Small intestine (tissue), 7 donors: ENCODE data around the gene EML5. TPM values are rescaled to one million over a fixed set of nuclear protein-coding genes. Genes with fewer than 3 reads are reported as not detected.

Experiments
- DNase-seq, 2 donors: peaks; one replicate each; pipeline versions ENCODE4 v3.0.0 to v3.0.0-alpha.2; 2013
- FAIRE-seq: peaks from 2 replicates; lab custom pipeline; 2012; peaks lifted over from hg19 to GRCh38; lab: Jason Lieb, UNC
- H3K27ac ChIP-seq, 3 donors: one replicate each; pipeline ENCODE4 v1.5.1; 2013; ENCODE audit warnings: low read length in 2 of 3, mild to moderate bottlenecking in 2 of 3, control low read depth in 1 of 3, inconsistent platforms in 1 of 3, low read depth in 1 of 3, moderate library complexity in 1 of 3
- H3K27me3 ChIP-seq, 3 donors: one replicate each; pipeline ENCODE4 v1.6.1; 2013; ENCODE audit warnings: low read length in 3 of 3, inconsistent platforms in 1 of 3; ENCODE audit not compliant: control insufficient read depth in 3 of 3, insufficient read depth in 3 of 3
- H3K36me3 ChIP-seq, 3 donors: one replicate each; pipeline ENCODE4 v1.6.1; 2013; ENCODE audit warnings: low read length in 3 of 3, inconsistent platforms in 1 of 3, low read depth in 1 of 3, mild to moderate bottlenecking in 1 of 3, moderate library complexity in 1 of 3; ENCODE audit not compliant: control insufficient read depth in 3 of 3, insufficient read depth in 2 of 3
- H3K4me1 ChIP-seq, 3 donors: one replicate each; pipeline ENCODE4 v1.6.1; 2013; ENCODE audit warnings: low read length in 2 of 3, inconsistent platforms in 1 of 3, low read depth in 1 of 3, mild to moderate bottlenecking in 1 of 3, moderate library complexity in 1 of 3; ENCODE audit not compliant: control insufficient read depth in 3 of 3, insufficient read depth in 2 of 3
- H3K4me3 ChIP-seq, 3 donors: one replicate each; pipeline ENCODE4 v1.5.1; 2013; ENCODE audit warnings: low read length in 3 of 3, control low read depth in 1 of 3, inconsistent platforms in 1 of 3, low read depth in 1 of 3, mild to moderate bottlenecking in 1 of 3, moderate library complexity in 1 of 3
- H3K9me3 ChIP-seq, 2 donors: one replicate each; pipeline ENCODE4 v1.6.1; 2013; ENCODE audit warnings: low read depth in 1 of 2, low read length in 1 of 2; ENCODE audit not compliant: control insufficient read depth in 2 of 2, insufficient read depth in 1 of 2
- WGBS, 3 donors: extraction: QIAGEN DNeasy Blood & Tissue Kit; methylation state at CpG; one replicate each; pipeline ENCODE4 v1.1.7; 2013; 5-methylcytosine and 5-hydroxymethylcytosine counted together
- polyA plus RNA-seq, 4 donors: library from polyadenylated mRNA; stranded (reverse) in 3 of 4; unstranded in 1 of 4; fragments of 200-250 nt in 3 of 4; fragments of 120-200 nt in 1 of 4; gene quantifications; one replicate each; pipeline versions ENCODE4 v1.2.1 to v1.2.3, GENCODE V29; 2013
- donor health status: healthy with polysubstance abuse.
- donor health status: control.
- donor health status: control.
- donor health status: Bipolar disorder and iron deficiency.
- donor health status: healthy.

Gene EML5
- polyA plus RNA-seq, 4 donors, result 0.70 to 1.5 TPM; not detected in 2

DNA sequence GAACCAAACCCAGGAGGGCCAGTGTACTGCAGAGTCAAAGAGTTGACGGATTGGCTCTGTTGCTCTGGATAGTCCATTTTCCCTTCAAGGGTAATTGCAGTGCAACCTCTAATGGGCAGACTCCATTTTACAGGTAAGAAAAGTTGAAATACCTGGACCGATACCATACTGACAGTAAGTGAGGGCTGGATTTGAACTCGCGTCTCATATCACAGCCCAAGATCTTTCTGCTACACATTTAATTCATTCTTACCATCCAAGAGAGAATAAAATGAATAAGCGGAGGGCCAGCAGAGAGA lies 230.3 kb downstream of the EML5 start:
- FAIRE-seq (no peak), DNase-seq (no peak)
- 23 to 24% (median 23%) methylated on average over 5 of the region's 5 CpGs for WGBS, 3 donors
- Histone ChIP-seq H3K4me1 (peaks cover 0 to 10% (median 6%) of the 10 kb centered on the region in 3 donors), H3K27me3 (peaks cover 0 to 2% (median 0%) of the 10 kb centered on the region in 3 donors), H3K4me3 (peak overlapping the region; percentile 88 to 98 (median 98)), H3K36me3 (peaks cover 0 to 3% (median 0%) of the 10 kb centered on the region in 3 donors), H3K9me3 (no peaks in the 10 kb centered on the region), H3K27ac (peak overlapping the region in 1 of 3 donors; percentile 95)

Other genes with a start within 250 kb of the EML5 start
- 10 to 100 TPM in 1 of 4 donors, 1 to 10 TPM in 3; 4.7 to 14.3 (median 9.2) TPM for gene PTPN21, start 237.9 kb downstream of the EML5 start, polyA plus RNA-seq
- 10 to 100 TPM; 20.3 to 68.1 (median 25.0) TPM for gene ZC3H14, start 229.9 kb downstream of the EML5 start, polyA plus RNA-seq
- 10 to 100 TPM in 1 of 4 donors, 1 to 10 TPM in 3; 2.4 to 24.5 (median 6.3) TPM for gene TTC8, start 31.7 kb upstream of the EML5 start, polyA plus RNA-seq